GM19238 (cell line): ENCODE data around the gene ADAMTS20.

Experiments
- DNase-seq: peaks from one replicate; pipeline ENCODE4 v3.0.0; 2011; ENCODE audit warnings: low spot score; ENCODE audit not compliant: insufficient read length

ADAMTS20 gene

GRCh38 chr12:43480591-43480990 lies 71.4 kb downstream of the ADAMTS20 start:
- no peak for DNase-seq

- no peak for DNase-seq
Measured at GRCh38 chr12:43462741-43463140, 89.3 kb downstream of the ADAMTS20 start.

GRCh38 chr12:43462080-43462479 lies 89.9 kb downstream of the ADAMTS20 start:
- DNase-seq = no peak

GRCh38 chr12:43459285-43459684 lies 92.7 kb downstream of the ADAMTS20 start:
- DNase-seq = no peak

- DNase-seq = no peak
Measured at GRCh38 chr12:43453761-43454160, 98.2 kb downstream of the ADAMTS20 start.

GRCh38 chr12:43444940-43445564 lies 107.0 kb downstream of the ADAMTS20 start:
- no peak for DNase-seq

GRCh38 chr12:43436597-43436996 lies 115.4 kb downstream of the ADAMTS20 start:
- no peak for DNase-seq

GRCh38 chr12:43434614-43435013 lies 117.4 kb downstream of the ADAMTS20 start:
- DNase-seq = no peak

GRCh38 chr12:43428088-43428600 lies 123.9 kb downstream of the ADAMTS20 start:
- no peak for DNase-seq

- no peak for DNase-seq
Measured at GRCh38 chr12:43425361-43425760, 126.6 kb downstream of the ADAMTS20 start.

- no peak for DNase-seq
Measured at GRCh38 chr12:43416981-43417380, 135.0 kb downstream of the ADAMTS20 start.

GRCh38 chr12:43407816-43408645 lies 144.0 kb downstream of the ADAMTS20 start:
- DNase-seq = no peak

GRCh38 chr12:43406801-43407200 lies 145.2 kb downstream of the ADAMTS20 start:
- no peak for DNase-seq

- DNase-seq = no peak
Measured at GRCh38 chr12:43402436-43402835, 149.6 kb downstream of the ADAMTS20 start.

- DNase-seq = no peak
Measured at GRCh38 chr12:43401096-43401495, 150.9 kb downstream of the ADAMTS20 start.

GRCh38 chr12:43396671-43397070 lies 155.3 kb downstream of the ADAMTS20 start:
- DNase-seq = no peak

GRCh38 chr12:43392116-43392515 lies 159.9 kb downstream of the ADAMTS20 start:
- DNase-seq = no peak

- DNase-seq = no peak
Measured at GRCh38 chr12:43381879-43382278, 170.1 kb downstream of the ADAMTS20 start.

GRCh38 chr12:43378448-43378847 lies 173.6 kb downstream of the ADAMTS20 start:
- DNase-seq = no peak

- no peak for DNase-seq
Measured at GRCh38 chr12:43370263-43370662, 181.7 kb downstream of the ADAMTS20 start.

- DNase-seq = no peak
Measured at GRCh38 chr12:43362910-43363694, 188.9 kb downstream of the ADAMTS20 start.
